HepG2 (cell line): Measurements from ENCODE around the gene DUSP15. TPM values are rescaled to one million over a fixed set of nuclear protein-coding genes. Genes with fewer than 3 reads are reported as not detected.

Source experiments
- ATF5 ChIP-seq: sonication (generic); formaldehyde crosslinking; IDR thresholded peaks from 2 replicates; pipeline ENCODE4 v1.4.0; 2020; ENCODE audit warnings: mild to moderate bottlenecking, low read depth, missing genetic modification reagents
- CAMTA2 ChIP-seq: sonication (generic); formaldehyde crosslinking; IDR thresholded peaks from 2 replicates; pipeline ENCODE4 v1.4.0; 2020; ENCODE audit warnings: mild to moderate bottlenecking, missing genetic modification reagents, borderline replicate concordance
- CENPT ChIP-seq: sonication (generic); formaldehyde crosslinking; IDR thresholded peaks from 2 replicates; pipeline ENCODE4 v1.8.0; 2022; ENCODE audit warnings: low read depth, mild to moderate bottlenecking, moderate library complexity, missing genetic modification reagents
- CTCF ChIP-seq: sonication (generic); formaldehyde crosslinking; IDR thresholded peaks from 2 replicates; pipeline ENCODE4 v1.5.0; 2020; ENCODE audit warnings: mild to moderate bottlenecking, missing genetic modification reagents, moderate library complexity
- FOXP1 ChIP-seq, 2 experiments: fragments of 450-650 bp in 1 of 2; IDR thresholded peaks; 2 replicates each; pipeline ENCODE4 v1.6.1; 2017 to 2018; ENCODE audit warnings: antibody characterized with exemption in 1 of 2
- IRF1 ChIP-seq: sonication (generic); formaldehyde crosslinking; IDR thresholded peaks from 2 replicates; pipeline ENCODE4 v1.4.0; 2020; ENCODE audit warnings: low read depth, mild to moderate bottlenecking, missing genetic modification reagents
- MEIS1 ChIP-seq: sonication (generic); formaldehyde crosslinking; IDR thresholded peaks from 2 replicates; pipeline ENCODE4 v1.9.0; 2021; ENCODE audit warnings: mild to moderate bottlenecking, missing genetic modification reagents, moderate library complexity, borderline replicate concordance
- MLLT10 ChIP-seq: sonication (generic); formaldehyde crosslinking; IDR thresholded peaks from 2 replicates; pipeline ENCODE4 v1.4.0; 2020; ENCODE audit warnings: missing genetic modification reagents
- NRL ChIP-seq: sonication (generic); formaldehyde crosslinking; IDR thresholded peaks from 2 replicates; pipeline ENCODE4 v1.5.0; 2020; ENCODE audit warnings: missing genetic modification reagents, mild to moderate bottlenecking, moderate library complexity, borderline replicate concordance
- PAF1 ChIP-seq: IDR thresholded peaks from 2 replicates; pipeline ENCODE4 v1.6.1; 2016; ENCODE audit warnings: missing genetic modification reagents, missing compliant biosample characterization
- REXO4 ChIP-seq: sonication (generic); formaldehyde crosslinking; IDR thresholded peaks from 2 replicates; pipeline ENCODE4 v1.8.0; 2022; ENCODE audit warnings: missing genetic modification reagents, mild to moderate bottlenecking, borderline replicate concordance
- TBP ChIP-seq: sonication (generic); formaldehyde crosslinking; IDR thresholded peaks from 2 replicates; pipeline ENCODE4 v1.5.0; 2020; ENCODE audit warnings: missing genetic modification reagents
- ZBED4 ChIP-seq: sonication (generic); formaldehyde crosslinking; IDR thresholded peaks from 2 replicates; pipeline ENCODE4 v1.4.0; 2020; ENCODE audit warnings: missing genetic modification reagents, borderline replicate concordance
- ZBTB21 ChIP-seq: sonication (generic); formaldehyde crosslinking; IDR thresholded peaks from 2 replicates; pipeline ENCODE4 v1.4.0; 2020; ENCODE audit warnings: missing genetic modification reagents
- ZNF101 ChIP-seq: sonication (generic); formaldehyde crosslinking; IDR thresholded peaks from 2 replicates; pipeline ENCODE4 v1.4.0; 2020; ENCODE audit warnings: mild to moderate bottlenecking, low read depth, missing genetic modification reagents, borderline replicate concordance
- ZNF337 ChIP-seq: sonication (generic); formaldehyde crosslinking; IDR thresholded peaks from 2 replicates; pipeline ENCODE4 v1.5.1; 2020; ENCODE audit warnings: missing genetic modification reagents, low read depth, mild to moderate bottlenecking, borderline replicate concordance
- ZNF605 ChIP-seq: sonication (generic); formaldehyde crosslinking; IDR thresholded peaks from 2 replicates; pipeline ENCODE4 v1.8.0; 2022; ENCODE audit warnings: mild to moderate bottlenecking, missing genetic modification reagents
- ZNF616 ChIP-seq: sonication (generic); formaldehyde crosslinking; IDR thresholded peaks from 2 replicates; pipeline ENCODE4 v1.5.0; 2020; ENCODE audit warnings: low read depth, mild to moderate bottlenecking, missing genetic modification reagents
- polyA plus RNA-seq, 8 experiments: library from polyadenylated mRNA; depleted of rRNA in 3 of 8; stranded (reverse) in 7 of 8; unstranded in 1 of 8; fragments of >200 nt; fragmentation: Illumina TruSeq in 4 of 8; extraction: Trizol in 4 of 8; gene quantifications; 2 replicates each; pipeline versions ENCODE4 v1.2.1 to v1.2.3, GENCODE V29; 2011 to 2016; ENCODE audit warnings: low read depth in 4 of 8, missing spikeins in 1 of 8, mixed read lengths in 1 of 8; ENCODE audit not compliant: insufficient read depth in 1 of 8
- total RNA-seq, 5 experiments: library from RNA; depleted of rRNA; stranded (reverse); fragments of >200 nt; fragmentation: Illumina TruSeq; extraction: Trizol; gene quantifications; 2 replicates each; pipeline ENCODE4 v1.2.3, GENCODE V29; 2016; ENCODE audit warnings: low read depth in 1 of 5
- TF ChIP-seq, protein P1 (sequence below): sonication (generic); formaldehyde crosslinking; IDR thresholded peaks from 2 replicates; pipeline ENCODE4 v1.5.0; 2020; ENCODE audit warnings: mild to moderate bottlenecking, missing genetic modification reagents, borderline replicate concordance

Gene DUSP15
- total and polyA plus RNA-seq, 2 of the 13 experiments (the other 11 are each of a cell fraction or from before 2014, with no cell fraction given): 0.17 to 0.93 TPM

GRCh38 chr20:31835977-31836852, 34.1 kb downstream of the DUSP15 start (continued):
- TF ChIP-seq CAMTA2 (CRISPR knock-in tag) (no peak), ZBED4 (CRISPR knock-in tag) (no peak; the same call in 1 of the 2 replicates), ZNF616 (CRISPR knock-in tag) (no peak), REXO4 (CRISPR knock-in tag) (no peak), TBP (no peak), ZNF101 (CRISPR knock-in tag) (no peak), ATF5 (CRISPR knock-in tag) (no peak), ZNF605 (CRISPR knock-in tag) (peak; percentile 43; the same call in 1 of the 2 replicates), CTCF (CRISPR knock-in tag) (no peak), ZNF337 (no peak), MLLT10 (CRISPR knock-in tag) (no peak), FOXP1 (IDR thresholded peaks at IDR 0.05) (no peak), FOXP1 (CRISPR knock-in tag; IDR thresholded peaks at IDR 0.05) (peak; percentile 30; the same call in 1 of the 2 replicates), NRL (CRISPR knock-in tag) (no peak), ZBTB21 (CRISPR knock-in tag) (no peak), IRF1 (CRISPR knock-in tag) (no peak), MEIS1 (CRISPR knock-in tag) (no peak), PAF1 (no peak), CENPT (no peak)
- TF ChIP-seq, protein P1, sequence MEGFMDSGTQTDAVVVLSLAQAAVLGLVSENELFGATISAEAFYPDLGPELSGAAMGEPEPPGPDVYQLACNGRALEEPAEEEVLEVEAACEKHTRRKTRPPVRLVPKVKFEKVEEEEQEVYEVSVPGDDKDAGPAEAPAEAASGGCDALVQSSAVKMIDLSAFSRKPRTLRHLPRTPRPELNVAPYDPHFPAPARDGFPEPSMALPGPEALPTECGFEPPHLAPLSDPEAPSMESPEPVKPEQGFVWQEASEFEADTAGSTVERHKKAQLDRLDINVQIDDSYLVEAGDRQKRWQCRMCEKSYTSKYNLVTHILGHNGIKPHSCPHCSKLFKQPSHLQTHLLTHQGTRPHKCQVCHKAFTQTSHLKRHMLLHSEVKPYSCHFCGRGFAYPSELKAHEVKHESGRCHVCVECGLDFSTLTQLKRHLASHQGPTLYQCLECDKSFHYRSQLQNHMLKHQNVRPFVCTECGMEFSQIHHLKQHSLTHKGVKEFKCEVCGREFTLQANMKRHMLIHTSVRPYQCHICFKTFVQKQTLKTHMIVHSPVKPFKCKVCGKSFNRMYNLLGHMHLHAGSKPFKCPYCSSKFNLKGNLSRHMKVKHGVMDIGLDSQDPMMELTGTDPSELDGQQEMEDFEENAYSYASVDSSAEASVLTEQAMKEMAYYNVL (CRISPR knock-in tag): no peak
